G401.6 (cell line): ENCODE data around the gene BTF3L4.
A peak's percentile ranks its signal among the peaks of the same experiment; 100 is the strongest.

Experiments used
- FAIRE-seq: peaks from 2 replicates; lab custom pipeline; 2012; peaks lifted over from hg19 to GRCh38; lab: Jason Lieb, UNC

The BTF3L4 gene

DNA sequence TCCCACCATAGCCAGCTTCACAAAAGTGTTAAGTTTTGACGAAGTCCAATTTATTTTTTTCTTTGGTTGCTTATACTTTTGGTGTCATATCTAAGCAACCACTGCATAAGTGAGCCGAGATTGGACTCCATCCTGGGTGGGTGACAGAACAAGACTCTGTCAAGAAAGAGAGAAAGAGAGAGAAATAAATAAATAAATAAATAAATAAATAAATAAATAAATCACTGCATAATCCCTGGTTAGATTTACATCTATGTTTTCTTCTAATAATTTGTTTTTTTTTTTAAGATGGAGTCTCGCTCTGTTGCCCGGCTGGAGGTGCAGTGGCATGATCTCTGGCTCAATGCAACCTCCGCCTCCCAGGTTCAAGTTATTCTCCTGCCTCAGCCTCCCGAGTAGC, 67.5 kb downstream of the BTF3L4 start:
- FAIRE-seq = no peak

DNA sequence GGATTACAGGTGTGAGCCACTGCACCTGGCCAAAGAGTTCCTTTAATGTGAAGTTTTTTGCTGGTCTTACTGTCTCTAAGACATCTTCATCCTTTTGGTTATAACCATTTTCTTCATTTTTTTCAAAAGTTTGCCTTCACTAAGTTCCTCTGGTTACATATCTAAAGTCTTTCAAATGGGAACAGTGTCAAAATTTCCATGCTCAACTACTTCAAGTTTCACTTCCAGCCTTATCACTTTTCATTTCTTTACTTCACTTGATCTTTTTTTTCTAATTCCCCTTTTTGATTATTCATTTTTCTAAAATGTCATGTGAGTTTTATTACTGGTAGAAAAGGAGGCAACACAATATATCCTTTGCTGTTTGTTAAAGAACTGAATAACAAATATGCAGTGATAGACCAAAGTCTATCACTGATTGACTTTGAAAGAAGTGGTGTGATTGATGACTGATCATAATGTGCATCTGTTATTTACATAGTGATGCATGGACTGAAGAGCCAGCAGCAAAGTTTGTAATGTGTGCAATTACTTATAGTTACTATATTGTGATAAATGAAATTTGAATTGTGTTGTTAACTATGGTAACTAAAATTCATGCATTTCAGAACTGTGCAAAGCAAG, 69.8 kb downstream of the BTF3L4 start:
- FAIRE-seq = no peak

DNA sequence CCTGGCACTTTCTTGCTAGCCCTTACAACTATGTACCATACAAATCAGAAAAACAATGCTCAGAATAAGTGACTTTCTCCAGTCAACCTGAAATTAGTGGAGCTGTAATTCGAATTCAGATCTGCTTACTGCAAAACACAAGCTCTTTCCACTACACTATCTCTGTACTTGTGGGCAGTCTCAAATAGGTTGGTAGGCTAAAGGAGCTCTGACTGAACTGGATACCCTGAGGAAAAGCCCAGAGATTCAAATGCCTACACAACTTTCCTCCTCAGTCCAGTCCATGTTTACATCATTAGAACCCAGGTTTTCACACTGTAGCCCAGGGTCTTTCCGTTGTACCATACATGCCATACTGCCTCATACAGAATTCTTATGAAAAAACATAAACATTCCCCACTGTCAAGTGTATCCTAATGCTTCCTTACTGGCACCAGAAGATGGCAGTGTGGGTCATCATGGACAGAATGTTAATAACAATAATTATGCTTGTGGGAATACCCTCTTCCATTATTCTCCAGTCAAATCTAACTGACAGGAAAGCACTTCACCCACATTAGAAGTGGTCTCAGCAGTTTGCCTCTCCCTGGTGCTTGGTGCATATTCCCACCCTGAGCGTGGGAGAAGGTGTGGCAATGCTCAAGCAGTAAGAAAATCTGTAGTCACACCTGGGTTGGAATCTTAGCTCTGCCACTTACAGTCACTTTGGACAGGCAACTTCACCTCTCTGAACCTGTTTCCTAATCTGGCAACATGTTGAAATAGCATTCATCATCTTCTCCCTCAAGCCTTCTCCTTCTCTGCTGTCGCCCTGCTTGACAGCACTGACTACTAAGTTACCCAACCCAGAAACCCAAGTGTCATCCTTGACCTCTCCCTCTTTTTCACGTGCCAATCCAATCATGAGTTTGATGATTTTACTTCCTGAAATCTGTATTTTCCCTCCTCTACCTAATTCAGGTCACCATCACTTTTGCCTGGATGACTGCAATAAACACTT, 71.4 kb downstream of the BTF3L4 start:
- peak; percentile 63 for FAIRE-seq

DNA sequence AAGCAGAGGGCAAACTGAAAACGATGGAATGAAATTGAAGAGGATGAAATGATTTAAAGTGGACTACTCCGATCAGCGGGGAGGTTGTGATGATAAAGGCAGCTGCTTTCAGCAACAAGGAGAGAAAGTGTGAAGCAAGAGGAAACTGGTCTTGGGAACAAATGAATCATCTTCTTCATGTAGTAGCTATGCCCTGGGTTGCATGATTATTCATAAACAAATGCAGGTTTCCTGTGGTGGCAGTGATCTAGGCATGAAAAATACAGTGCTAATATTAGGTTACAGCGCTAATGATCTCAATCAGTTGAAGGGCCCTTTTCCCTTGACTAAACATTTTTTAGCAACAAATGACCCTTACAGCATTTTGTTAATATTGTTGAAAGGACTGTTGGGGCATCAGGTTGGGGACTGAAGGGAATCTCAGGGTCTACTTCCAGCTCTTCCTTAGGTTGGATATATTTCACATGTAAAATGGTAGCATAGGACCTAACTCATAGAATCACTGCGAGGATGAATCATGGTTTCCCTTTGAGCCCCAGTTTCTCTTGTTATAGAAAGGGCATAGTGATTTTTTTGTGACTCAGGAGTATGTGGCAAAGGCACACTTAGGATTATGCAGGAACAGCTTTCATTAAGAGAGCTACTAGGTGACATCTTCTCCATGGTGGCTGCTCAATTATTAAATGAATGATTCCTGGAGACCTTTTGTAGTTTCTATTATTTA, 83.9 kb downstream of the BTF3L4 start:
- FAIRE-seq = no peak
